Fibroblast of lung (primary cell): ENCODE measurements around the gene CTDSP1. TPM values are rescaled to one million over a fixed set of nuclear protein-coding genes. Genes with fewer than 3 reads are reported as not detected.

Source experiments
- DNase-seq, 2 donors: peaks; one replicate each; pipeline versions ENCODE4 v3.0.0 to v3.0.0-alpha.2; 2010; ENCODE audit warnings: low read depth in 2 of 2
- H2AFZ ChIP-seq: 2 replicates; pipeline ENCODE4 v1.5.1; 2012; ENCODE audit warnings: low read length, control low read depth, inconsistent platforms
- H3K27ac ChIP-seq: 2 replicates; pipeline ENCODE4 v1.5.1; 2011; ENCODE audit warnings: low read length, control low read depth; ENCODE audit not compliant: insufficient read depth
- H3K27me3 ChIP-seq: 2 replicates; pipeline ENCODE4 v1.5.1; 2011; ENCODE audit warnings: mild to moderate bottlenecking, low read length; ENCODE audit not compliant: control insufficient read depth, insufficient read depth
- H3K36me3 ChIP-seq: 2 replicates; pipeline ENCODE4 v1.5.1; 2011; ENCODE audit warnings: low read length; ENCODE audit not compliant: control insufficient read depth, insufficient read depth
- H3K4me1 ChIP-seq: 2 replicates; pipeline ENCODE4 v1.5.1; 2011; ENCODE audit warnings: low read length; ENCODE audit not compliant: control insufficient read depth, insufficient read depth; ENCODE audit errors: extremely low read depth
- H3K4me2 ChIP-seq: 2 replicates; pipeline ENCODE4 v1.5.1; 2011; ENCODE audit warnings: low read length, control low read depth; ENCODE audit not compliant: insufficient read depth; ENCODE audit errors: extremely low read depth
- H3K4me3 ChIP-seq, 4 experiments: fragments of 200-600 bp in 1 of 4; sonication (generic) in 1 of 4; replicated peaks in 1 of 4; 2 replicates each; pipeline ENCODE4 v1.5.1; 2011 to 2016; ENCODE audit warnings: low read length in 4 of 4, low read depth in 3 of 4, mild to moderate bottlenecking in 3 of 4, control low read depth in 2 of 4, inconsistent platforms in 1 of 4, mixed read lengths in 1 of 4; ENCODE audit not compliant: insufficient read depth in 1 of 4; ENCODE audit errors: control extremely low read depth in 1 of 4
- H3K79me2 ChIP-seq: 2 replicates; pipeline ENCODE4 v1.5.1; 2012; ENCODE audit warnings: mild to moderate bottlenecking, low read length, inconsistent platforms; ENCODE audit not compliant: control insufficient read depth, insufficient read depth
- H3K9ac ChIP-seq: 2 replicates; pipeline ENCODE4 v1.5.1; 2011; ENCODE audit warnings: mild to moderate bottlenecking, low read length, control low read depth; ENCODE audit not compliant: insufficient read depth
- H3K9me3 ChIP-seq: 2 replicates; pipeline ENCODE4 v1.5.1; 2012; ENCODE audit warnings: low read depth, low read length; ENCODE audit not compliant: control insufficient read depth, insufficient read depth
- H4K20me1 ChIP-seq: 2 replicates; pipeline ENCODE4 v1.5.1; 2011; ENCODE audit warnings: low read length; ENCODE audit not compliant: control insufficient read depth, insufficient read depth; ENCODE audit errors: extremely low read depth
- EZH2 ChIP-seq: IDR thresholded peaks from 2 replicates; pipeline ENCODE4 v1.5.1; 2012; ENCODE audit warnings: low read length, control low read depth, mild to moderate bottlenecking; ENCODE audit errors: missing control alignments
- polyA plus RNA-seq, 2 donors: library from polyadenylated mRNA; depleted of rRNA in 1 of 2; stranded (reverse) in 1 of 2; unstranded in 1 of 2; fragments of >200 nt; gene quantifications; 2 replicates each; pipeline ENCODE4 v1.2.1, GENCODE V29; 2011 to 2012; ENCODE audit warnings: missing spikeins in 1 of 2
- total RNA-seq: library from RNA; depleted of rRNA; stranded (reverse); fragments of >200 nt; gene quantifications from 2 replicates; pipeline ENCODE4 v1.2.1, GENCODE V29; 2014
- TF ChIP-seq, protein P1 (sequence below), 2 donors: IDR thresholded peaks in 1 of 2; conservative IDR thresholded peaks in 1 of 2; 1 replicate in 1 of 2; 2 replicates in 1 of 2; pipeline ENCODE4 v1.5.1; 2011 to 2012; ENCODE audit warnings: low read length in 2 of 2, control low read depth in 1 of 2, inconsistent platforms in 1 of 2, low read depth in 1 of 2, mild to moderate bottlenecking in 1 of 2

Gene CTDSP1
- total and polyA plus RNA-seq, 2 donors (not counting 1 experiment from before 2014, with no cell fraction given): 45.4 to 69.6 TPM

GRCh38 chr2:218444692-218445357, 45.2 kb downstream of the CTDSP1 start:
- Histone ChIP-seq H3K4me2 (no peak overlapping the region), H3K79me2 (no peaks in the 10 kb centered on the region), H3K27ac (no peak overlapping the region), H3K9ac (no peak overlapping the region), H3K36me3 (no peaks in the 10 kb centered on the region), H3K4me1 (peaks cover 3% of the 10 kb centered on the region), H3K9me3 (no peaks in the 10 kb centered on the region), H3K27me3 (no peaks in the 10 kb centered on the region), H2AFZ (no peak overlapping the region), H3K4me3 (no peak overlapping the region), H4K20me1 (no peaks in the 10 kb centered on the region)
- DNase-seq: no peak
- no peak for TF ChIP-seq EZH2
- TF ChIP-seq, protein P1, sequence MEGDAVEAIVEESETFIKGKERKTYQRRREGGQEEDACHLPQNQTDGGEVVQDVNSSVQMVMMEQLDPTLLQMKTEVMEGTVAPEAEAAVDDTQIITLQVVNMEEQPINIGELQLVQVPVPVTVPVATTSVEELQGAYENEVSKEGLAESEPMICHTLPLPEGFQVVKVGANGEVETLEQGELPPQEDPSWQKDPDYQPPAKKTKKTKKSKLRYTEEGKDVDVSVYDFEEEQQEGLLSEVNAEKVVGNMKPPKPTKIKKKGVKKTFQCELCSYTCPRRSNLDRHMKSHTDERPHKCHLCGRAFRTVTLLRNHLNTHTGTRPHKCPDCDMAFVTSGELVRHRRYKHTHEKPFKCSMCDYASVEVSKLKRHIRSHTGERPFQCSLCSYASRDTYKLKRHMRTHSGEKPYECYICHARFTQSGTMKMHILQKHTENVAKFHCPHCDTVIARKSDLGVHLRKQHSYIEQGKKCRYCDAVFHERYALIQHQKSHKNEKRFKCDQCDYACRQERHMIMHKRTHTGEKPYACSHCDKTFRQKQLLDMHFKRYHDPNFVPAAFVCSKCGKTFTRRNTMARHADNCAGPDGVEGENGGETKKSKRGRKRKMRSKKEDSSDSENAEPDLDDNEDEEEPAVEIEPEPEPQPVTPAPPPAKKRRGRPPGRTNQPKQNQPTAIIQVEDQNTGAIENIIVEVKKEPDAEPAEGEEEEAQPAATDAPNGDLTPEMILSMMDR (conservative IDR thresholded peaks at IDR 0.05 in 1 of 2, IDR thresholded peaks at IDR 0.05 in 1 of 2; ENCODE audit: low read depth in 1 of 2, low read length in 2 of 2): no peak

GRCh38 chr2:218445602-218446001, 45.9 kb downstream of the CTDSP1 start:
- Histone ChIP-seq H3K79me2 (no peaks in the 10 kb centered on the region), H3K27me3 (no peaks in the 10 kb centered on the region), H2AFZ (no peak overlapping the region), H3K9me3 (no peaks in the 10 kb centered on the region), H3K4me1 (peaks cover 3% of the 10 kb centered on the region), H3K4me2 (no peak overlapping the region), H3K9ac (no peak overlapping the region), H3K36me3 (no peaks in the 10 kb centered on the region), H3K27ac (no peak overlapping the region), H3K4me3 (no peak overlapping the region), H4K20me1 (no peaks in the 10 kb centered on the region)
- TF ChIP-seq, protein P1 (conservative IDR thresholded peaks at IDR 0.05 in 1 of 2, IDR thresholded peaks at IDR 0.05 in 1 of 2; ENCODE audit: low read depth in 1 of 2, low read length in 2 of 2): no peak
- TF ChIP-seq EZH2: no peak
- no peak for DNase-seq

- Histone ChIP-seq H3K4me2 (no peak overlapping the region), H3K27me3 (no peaks in the 10 kb centered on the region), H3K4me3 (no peak overlapping the region), H4K20me1 (no peaks in the 10 kb centered on the region), H3K4me1 (peaks cover 3% of the 10 kb centered on the region), H3K36me3 (no peaks in the 10 kb centered on the region), H3K27ac (no peak overlapping the region), H3K79me2 (no peaks in the 10 kb centered on the region), H3K9me3 (no peaks in the 10 kb centered on the region), H3K9ac (no peak overlapping the region), H2AFZ (no peak overlapping the region)
- TF ChIP-seq, protein P1 (conservative IDR thresholded peaks at IDR 0.05 in 1 of 2, IDR thresholded peaks at IDR 0.05 in 1 of 2; ENCODE audit: low read depth in 1 of 2, low read length in 2 of 2): no peak
- no peak for TF ChIP-seq EZH2
- DNase-seq: no peak
These were observed 46.9 kb downstream of the CTDSP1 start for GRCh38 chr2:218446547-218446946.
